HepG2 (cell line): Measurements from ENCODE around the gene IGFALS. TPM values are rescaled to one million over a fixed set of nuclear protein-coding genes. Genes with fewer than 3 reads are reported as not detected.

Experiments
- CEBPG ChIP-seq: IDR thresholded peaks from 2 replicates; pipeline ENCODE4 v1.6.1; 2016
- CENPT ChIP-seq: sonication (generic); formaldehyde crosslinking; IDR thresholded peaks from 2 replicates; pipeline ENCODE4 v1.8.0; 2022; ENCODE audit warnings: low read depth, mild to moderate bottlenecking, moderate library complexity, missing genetic modification reagents
- FOXA3 ChIP-seq: IDR thresholded peaks from 2 replicates; pipeline ENCODE4 v1.6.1; 2016; ENCODE audit warnings: missing genetic modification reagents, missing compliant biosample characterization
- HBP1 ChIP-seq: IDR thresholded peaks from 2 replicates; pipeline ENCODE4 v1.6.1; 2016; ENCODE audit warnings: low read depth, control low read depth
- IRX3 ChIP-seq: sonication (generic); formaldehyde crosslinking; IDR thresholded peaks from 2 replicates; pipeline ENCODE4 v1.8.1; 2023; ENCODE audit warnings: mild to moderate bottlenecking, low read depth, missing genetic modification reagents, borderline replicate concordance
- KLF11 ChIP-seq: IDR thresholded peaks from 2 replicates; pipeline ENCODE4 v1.6.1; 2016; ENCODE audit warnings: missing compliant biosample characterization
- MAFF ChIP-seq: IDR thresholded peaks from 2 replicates; pipeline ENCODE4 v1.6.1; 2011; ENCODE audit warnings: low read depth, low read length, improper control_type of control experiment
- MTERF4 ChIP-seq: sonication (generic); formaldehyde crosslinking; IDR thresholded peaks from 2 replicates; pipeline ENCODE4 v1.8.0; 2023; ENCODE audit warnings: mild to moderate bottlenecking, missing genetic modification reagents
- PRDM15 ChIP-seq: sonication (generic); formaldehyde crosslinking; IDR thresholded peaks from 2 replicates; pipeline ENCODE4 v1.4.0; 2020; ENCODE audit warnings: missing genetic modification reagents
- SYNCRIP ChIP-seq: fragments of 200-400 bp; formaldehyde crosslinking; IDR thresholded peaks from 2 replicates; pipeline ENCODE4 v1.6.1; 2018; ENCODE audit warnings: mild to moderate bottlenecking, low read depth, low read length; ENCODE audit not compliant: insufficient read depth
- TBX3 ChIP-seq: fragments of 450-650 bp; IDR thresholded peaks from 2 replicates; pipeline ENCODE4 v1.6.1; 2017; ENCODE audit warnings: antibody characterized with exemption, mild to moderate bottlenecking, inconsistent platforms, borderline replicate concordance
- ZBTB26 ChIP-seq: IDR thresholded peaks from 2 replicates; pipeline ENCODE4 v1.6.1; 2016; ENCODE audit warnings: missing compliant biosample characterization, missing genetic modification reagents, borderline replicate concordance
- ZFP41 ChIP-seq: sonication (generic); formaldehyde crosslinking; IDR thresholded peaks from 2 replicates; pipeline ENCODE4 v1.4.0; 2020; ENCODE audit warnings: mild to moderate bottlenecking, missing genetic modification reagents, borderline replicate concordance
- ZNF800 ChIP-seq: sonication (generic); formaldehyde crosslinking; IDR thresholded peaks from 2 replicates; pipeline ENCODE4 v1.4.0; 2020; ENCODE audit warnings: missing genetic modification reagents
- ZXDC ChIP-seq: sonication (generic); formaldehyde crosslinking; IDR thresholded peaks from 2 replicates; pipeline ENCODE4 v1.5.0; 2020; ENCODE audit warnings: mild to moderate bottlenecking, missing genetic modification reagents
- polyA plus RNA-seq, 8 experiments: library from polyadenylated mRNA; depleted of rRNA in 3 of 8; stranded (reverse) in 7 of 8; unstranded in 1 of 8; fragments of >200 nt; fragmentation: Illumina TruSeq in 4 of 8; extraction: Trizol in 4 of 8; gene quantifications; 2 replicates each; pipeline versions ENCODE4 v1.2.1 to v1.2.3, GENCODE V29; 2011 to 2016; ENCODE audit warnings: low read depth in 4 of 8, missing spikeins in 1 of 8, mixed read lengths in 1 of 8; ENCODE audit not compliant: insufficient read depth in 1 of 8
- total RNA-seq, 5 experiments: library from RNA; depleted of rRNA; stranded (reverse); fragments of >200 nt; fragmentation: Illumina TruSeq; extraction: Trizol; gene quantifications; 2 replicates each; pipeline ENCODE4 v1.2.3, GENCODE V29; 2016; ENCODE audit warnings: low read depth in 1 of 5

Gene IGFALS
- total and polyA plus RNA-seq, 2 of the 13 experiments (the other 11 are each of a cell fraction or from before 2014, with no cell fraction given): 0.34 to 2.4 TPM

- peak; percentile 89; the same call in 1 of the 2 replicates for TF ChIP-seq HBP1 (CRISPR knock-in tag)
- peak; percentile 49; the same call in 1 of the 2 replicates for TF ChIP-seq IRX3 (CRISPR knock-in tag)
- TF ChIP-seq CENPT (CRISPR knock-in tag): no peak; the same call in 1 of the 2 replicates
- TF ChIP-seq TBX3: peak; percentile 7; the same call in 1 of the 2 replicates
- peak; percentile 31; the same call in 1 of the 2 replicates for TF ChIP-seq MTERF4 (CRISPR knock-in tag)
- no peak; the same call in 1 of the 2 replicates for TF ChIP-seq ZBTB26 (CRISPR knock-in tag)
- 0 out of 2 replicates have a peak, but pooled peaks have one; percentile 26 for TF ChIP-seq PRDM15 (CRISPR knock-in tag)
- TF ChIP-seq FOXA3 (CRISPR knock-in tag): peak; percentile 51
- no peak for TF ChIP-seq MAFF
- no peak for TF ChIP-seq SYNCRIP
- TF ChIP-seq CEBPG: no peak
- peak; percentile 83; the same call in 1 of the 2 replicates for TF ChIP-seq ZNF800 (CRISPR knock-in tag)
- TF ChIP-seq KLF11 (CRISPR knock-in tag): peak; percentile 28; the same call in 1 of the 2 replicates
- TF ChIP-seq ZXDC (CRISPR knock-in tag): peak; percentile 85; the same call in 1 of the 2 replicates
- TF ChIP-seq ZFP41: no peak
Observed at GRCh38 chr16:1772908-1773702, 20.4 kb downstream of the IGFALS start, which contains the start of gene MRPS34 (continued).
